Activated naive CD4-positive, alpha-beta T cell (primary cell): ENCODE data around the gene FAM210A.

ENCODE experiments used
- DNase-seq, 4 experiments: peaks; one replicate each; lab custom pipeline; 2025; lab: John Stamatoyannopoulos, UW

Gene FAM210A

DNA sequence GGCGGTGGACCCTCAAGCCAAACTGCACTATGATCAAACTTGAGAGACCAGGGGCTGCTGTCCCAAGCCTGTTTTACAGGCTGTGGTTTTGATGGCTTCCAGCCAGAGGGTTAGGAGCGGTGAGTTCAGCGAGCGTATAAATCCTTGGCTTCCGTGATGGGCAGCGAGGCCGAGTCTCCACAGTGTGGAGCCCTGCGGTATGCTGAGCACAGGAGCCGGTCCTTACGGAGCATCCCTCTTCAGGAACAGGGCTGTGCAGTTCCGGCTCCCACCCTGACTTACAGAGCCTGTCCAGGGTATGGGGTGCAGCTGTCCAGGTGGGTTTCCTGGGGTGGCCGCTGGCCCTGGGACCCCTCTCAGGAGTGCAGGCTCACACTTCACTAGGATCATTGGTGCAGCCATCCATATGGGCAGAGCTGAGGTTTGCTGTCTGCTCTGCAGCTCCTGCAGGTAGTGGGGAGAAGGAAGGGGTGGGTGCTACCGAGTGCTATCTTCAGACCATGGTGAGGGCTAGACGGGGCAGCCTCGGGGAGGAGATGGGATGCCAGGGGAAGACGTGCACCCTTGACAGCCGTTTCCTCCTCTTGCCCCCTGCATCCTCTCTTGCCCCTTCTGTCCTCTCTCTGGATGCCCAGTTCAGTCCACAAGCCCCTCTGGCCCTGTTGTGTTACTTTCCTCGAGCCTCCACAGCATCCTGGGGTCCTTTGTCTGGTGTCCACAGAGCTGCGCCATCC is 104.3 kb downstream of the FAM210A start:
- no peak for DNase-seq

DNA sequence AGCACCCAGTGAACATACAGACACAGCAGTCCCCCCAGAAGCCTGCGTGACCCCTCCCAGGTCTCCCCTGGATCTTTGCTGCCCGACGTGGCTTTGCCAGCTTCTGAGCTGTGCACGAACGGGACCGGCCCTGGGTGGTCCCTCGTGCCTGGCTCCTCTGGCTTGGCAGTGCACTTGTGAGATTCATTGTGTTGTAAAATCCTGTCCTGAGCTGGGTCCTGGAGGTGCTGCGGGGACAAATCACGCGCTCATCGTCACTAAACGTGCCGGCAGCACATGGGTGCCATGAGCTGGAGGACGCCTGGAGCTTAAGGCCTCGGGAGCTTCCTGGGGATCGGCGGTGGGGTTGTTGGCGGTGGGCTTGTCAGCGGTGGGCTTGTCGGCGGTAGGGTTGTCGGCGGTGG is 104.9 kb downstream of the FAM210A start:
- no peak for DNase-seq

DNA sequence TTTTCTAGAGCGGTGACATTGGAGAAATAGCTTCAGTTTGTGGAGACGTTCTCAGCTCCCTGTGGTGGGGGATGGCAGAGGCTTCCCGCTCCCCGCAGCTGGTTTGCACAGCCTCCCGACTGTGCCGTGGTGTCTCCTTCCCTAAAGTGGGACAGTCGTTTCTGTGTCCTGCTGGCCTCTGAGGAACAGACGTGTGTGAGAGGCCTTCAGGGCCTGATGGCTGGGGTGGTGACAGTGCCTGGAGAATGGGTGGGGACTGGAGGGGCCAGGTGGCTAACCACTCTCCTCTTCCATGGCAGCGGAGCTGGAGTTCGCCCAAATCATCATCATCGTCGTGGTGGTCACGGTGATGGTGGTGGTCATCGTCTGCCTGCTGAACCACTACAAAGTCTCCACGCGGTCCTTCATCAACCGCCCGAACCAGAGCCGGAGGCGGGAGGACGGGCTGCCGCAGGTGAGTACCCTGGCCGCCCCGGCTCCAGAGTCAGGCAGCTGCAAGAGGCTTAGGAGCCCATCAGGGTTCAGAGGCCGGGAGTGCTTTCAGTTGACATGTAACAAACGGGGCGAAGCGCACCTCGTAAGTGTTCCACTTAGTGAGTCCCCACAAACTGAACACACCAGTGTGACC is 105.4 kb downstream of the FAM210A start:
- no peak for DNase-seq

DNA sequence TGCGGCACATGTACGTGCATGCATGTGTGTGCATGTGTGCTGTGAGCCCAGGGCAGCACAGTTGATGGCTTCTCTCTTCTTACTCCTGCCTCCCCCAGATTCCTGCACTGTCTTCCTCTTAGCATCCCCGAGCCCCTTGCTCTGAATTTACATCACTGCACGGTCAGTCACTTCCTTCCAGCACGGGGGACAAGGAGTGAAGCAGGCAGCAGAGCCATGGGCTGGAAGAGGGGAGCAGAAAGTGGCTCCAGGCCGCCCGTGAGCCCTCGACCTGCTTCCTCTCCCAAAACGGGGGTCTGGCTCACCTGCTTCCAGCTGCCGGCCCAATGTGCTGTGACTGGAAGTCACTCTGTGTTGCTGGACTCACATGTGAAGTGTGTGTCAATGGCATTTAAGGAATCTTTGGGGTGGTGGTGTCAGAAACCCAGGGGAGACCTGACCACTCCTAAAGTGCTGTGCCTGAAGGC is 106.1 kb downstream of the FAM210A start:
- DNase-seq, result no peak

DNA sequence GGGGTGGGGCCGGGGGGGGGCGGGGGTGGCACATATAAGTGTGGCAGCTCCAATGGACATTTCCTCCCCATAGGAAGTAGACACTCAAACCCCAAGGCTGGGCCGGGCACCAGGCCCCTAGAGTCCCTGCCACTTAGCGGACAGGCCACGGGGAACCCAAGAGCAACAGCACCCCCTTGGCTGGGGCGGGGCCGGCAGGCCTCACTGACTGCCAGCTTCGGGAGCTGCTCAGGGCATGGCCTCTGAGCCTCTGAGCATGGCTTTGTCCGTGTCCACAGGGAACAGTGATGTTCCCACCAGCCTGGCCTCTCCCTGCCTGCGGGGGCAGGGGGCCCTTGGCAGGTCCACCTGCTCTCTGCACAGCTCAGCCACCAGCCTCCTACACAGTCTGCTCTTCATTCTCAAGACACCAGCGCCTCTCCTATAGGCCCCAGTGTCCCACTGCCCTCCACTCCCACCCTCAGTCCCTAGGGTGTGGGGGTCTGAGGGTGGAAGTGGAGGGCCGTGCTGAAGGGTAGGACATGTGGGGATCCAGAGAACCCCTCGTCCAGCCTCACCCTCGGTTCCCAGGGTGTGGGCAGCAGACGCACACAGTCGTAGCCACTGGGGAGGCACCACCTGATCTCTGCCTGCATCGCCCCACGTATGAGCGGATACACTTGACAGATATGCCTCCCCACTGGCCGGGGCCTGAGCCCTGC is 106.7 kb downstream of the FAM210A start:
- DNase-seq, result no peak

DNA sequence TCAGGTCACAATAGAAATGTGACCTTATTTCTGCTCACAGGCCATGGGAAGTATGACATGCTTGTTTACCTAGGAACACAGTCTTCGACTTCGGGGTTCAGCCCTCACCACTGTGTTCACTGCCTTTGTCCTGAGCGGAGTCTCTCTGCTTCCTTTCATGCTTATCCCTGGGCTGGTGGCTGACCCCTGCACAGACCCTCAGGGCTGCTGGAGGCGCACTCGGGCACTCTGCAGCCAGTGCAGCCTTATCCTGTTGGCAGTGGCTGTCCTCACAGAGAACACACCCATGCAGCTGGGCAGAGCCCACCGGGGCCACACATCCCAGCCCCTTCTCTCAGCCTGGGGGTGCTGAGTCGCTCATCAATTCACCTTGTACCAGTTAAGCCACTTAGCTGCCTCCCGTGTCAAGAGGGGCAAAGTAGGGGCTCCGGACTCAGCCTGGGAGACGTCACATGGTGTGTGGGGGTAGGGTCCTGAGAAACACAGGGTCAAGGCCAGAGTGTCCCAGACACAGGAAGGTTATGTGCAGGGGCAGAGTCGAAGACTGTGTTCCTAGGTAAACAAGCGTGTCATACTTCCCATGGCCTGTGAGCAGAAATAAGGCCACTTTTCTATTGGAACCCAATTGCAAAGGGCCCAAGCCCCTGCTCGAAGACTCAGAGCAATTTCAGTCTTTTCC is 107.5 kb downstream of the FAM210A start:
- DNase-seq, result no peak

DNA sequence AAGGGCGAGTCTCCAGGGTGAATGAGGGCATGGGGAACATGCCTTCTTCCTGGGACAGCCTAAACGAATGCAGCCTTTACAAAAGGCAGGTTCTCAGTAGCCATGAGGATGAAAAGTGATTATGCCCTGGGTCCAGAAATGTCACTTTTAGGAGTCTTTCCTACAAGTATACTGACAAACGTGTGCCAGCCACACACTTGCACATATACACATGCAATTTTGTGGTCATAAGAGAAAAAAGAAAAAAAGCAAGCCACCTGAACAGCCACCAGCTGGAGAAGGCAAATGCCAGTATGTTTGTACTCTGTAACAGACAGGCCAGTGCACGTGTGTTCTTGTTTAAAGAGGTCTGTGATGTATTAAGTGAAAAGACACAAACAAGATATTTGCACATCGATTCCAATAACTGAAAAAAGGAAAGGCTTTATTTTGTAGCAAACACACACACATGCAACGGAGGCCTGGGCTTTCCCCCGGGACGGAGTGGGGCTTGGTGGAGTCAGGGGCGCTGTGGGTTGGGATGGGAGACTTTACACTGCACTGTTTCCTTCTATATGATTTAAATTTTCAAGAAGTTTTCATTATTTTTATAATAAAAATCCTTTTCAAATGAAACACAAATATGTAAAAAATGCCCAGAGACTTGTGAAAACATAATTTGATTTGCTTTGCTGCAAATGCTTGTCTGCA is 108.4 kb downstream of the FAM210A start:
- DNase-seq, result no peak

DNA sequence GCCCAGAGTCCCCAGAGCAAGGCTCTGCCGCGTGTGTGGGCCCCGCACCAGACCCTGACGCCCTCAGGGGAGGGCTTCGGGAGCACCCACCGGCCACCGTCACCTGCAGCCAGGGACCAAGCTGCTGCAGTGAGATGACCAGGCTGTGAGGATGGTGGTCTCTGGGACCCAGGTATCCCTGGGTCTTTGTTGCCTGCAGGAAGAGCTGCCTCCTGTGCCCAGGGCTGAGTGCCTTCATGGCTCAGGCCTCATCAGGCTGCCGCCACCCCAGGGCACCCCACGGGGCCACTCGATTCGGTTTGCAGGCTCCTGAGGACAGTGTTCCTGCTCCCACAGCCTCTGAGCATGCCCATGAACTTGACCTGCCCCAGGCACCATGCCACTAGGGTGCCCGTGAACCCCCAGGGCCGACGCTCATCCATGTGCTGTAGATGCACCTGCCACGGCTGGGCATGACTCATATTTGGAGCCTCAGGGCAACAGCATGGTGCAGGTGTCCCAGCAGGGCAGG is 109.8 kb downstream of the FAM210A start:
- DNase-seq, result no peak

DNA sequence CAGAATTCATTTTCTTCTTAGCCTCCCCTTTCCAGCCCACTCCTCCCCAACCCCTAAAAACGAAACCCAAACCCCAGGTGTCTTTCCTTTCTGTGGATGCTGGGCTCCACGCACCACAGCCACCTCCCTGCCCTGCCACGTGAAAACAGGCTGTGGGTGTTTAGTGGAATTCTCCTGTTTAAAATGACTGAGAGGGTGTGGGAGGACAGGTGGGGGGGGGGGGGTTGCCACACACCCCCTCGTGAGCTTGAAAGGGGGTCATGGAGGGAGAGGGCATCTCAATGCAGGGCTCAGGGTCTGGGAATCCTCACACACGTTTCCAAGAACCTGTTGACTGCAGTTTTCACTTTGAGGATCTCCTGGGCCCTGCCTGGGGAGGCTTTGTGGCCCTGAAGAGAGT is 110.3 kb downstream of the FAM210A start:
- DNase-seq, result no peak

DNA sequence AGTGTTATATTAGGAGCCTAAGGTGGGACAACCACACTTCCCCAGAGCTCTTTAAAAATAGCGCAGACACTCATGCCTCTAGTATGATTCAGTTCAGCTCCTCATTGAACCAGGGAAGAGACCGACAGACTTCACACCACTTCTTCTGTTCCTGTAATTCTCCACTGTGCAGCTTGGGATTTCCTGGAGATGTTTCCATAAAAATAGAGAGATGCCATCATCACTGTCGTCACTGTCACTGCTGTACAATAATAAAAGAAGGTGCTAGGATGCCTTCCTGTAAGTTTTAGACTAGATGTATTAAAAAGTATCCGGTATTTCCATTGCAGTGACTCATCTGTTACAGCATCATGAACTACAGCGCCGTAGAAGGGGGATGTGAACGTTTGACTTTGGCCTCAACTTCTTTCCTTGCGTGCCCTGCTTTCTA is 110.9 kb downstream of the FAM210A start:
- no peak for DNase-seq

DNA sequence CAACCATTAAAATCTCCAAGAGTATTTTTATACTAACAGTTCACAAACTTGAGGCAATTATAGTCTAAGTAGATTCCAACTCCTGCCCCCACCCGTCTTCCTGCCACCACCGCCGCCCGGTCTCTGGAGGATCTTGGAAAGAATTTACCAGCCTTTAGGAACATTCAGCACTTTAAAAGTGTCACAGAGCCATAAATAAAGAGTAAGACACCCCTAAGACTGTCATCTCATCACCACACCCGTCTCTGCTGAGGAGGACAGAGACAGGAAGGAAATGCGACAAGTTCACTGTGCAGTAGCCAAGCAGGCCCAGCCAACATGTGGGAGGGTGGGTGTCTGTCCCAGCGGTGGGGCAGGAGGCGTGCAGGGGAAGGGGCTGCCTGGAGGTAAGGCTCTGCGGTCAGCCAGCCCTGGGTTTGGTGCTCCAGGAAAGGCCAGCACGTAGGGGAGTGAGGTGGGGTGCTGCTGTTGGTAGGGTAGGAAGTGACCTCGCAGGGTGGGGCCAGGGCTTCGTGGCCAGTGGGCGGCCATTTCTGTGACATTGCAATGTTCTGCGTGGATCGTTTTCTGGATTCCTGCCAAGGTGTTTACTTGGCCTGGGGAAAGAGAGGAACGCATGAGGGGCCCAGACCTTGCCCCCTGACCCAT is 111.6 kb downstream of the FAM210A start:
- DNase-seq, result no peak

DNA sequence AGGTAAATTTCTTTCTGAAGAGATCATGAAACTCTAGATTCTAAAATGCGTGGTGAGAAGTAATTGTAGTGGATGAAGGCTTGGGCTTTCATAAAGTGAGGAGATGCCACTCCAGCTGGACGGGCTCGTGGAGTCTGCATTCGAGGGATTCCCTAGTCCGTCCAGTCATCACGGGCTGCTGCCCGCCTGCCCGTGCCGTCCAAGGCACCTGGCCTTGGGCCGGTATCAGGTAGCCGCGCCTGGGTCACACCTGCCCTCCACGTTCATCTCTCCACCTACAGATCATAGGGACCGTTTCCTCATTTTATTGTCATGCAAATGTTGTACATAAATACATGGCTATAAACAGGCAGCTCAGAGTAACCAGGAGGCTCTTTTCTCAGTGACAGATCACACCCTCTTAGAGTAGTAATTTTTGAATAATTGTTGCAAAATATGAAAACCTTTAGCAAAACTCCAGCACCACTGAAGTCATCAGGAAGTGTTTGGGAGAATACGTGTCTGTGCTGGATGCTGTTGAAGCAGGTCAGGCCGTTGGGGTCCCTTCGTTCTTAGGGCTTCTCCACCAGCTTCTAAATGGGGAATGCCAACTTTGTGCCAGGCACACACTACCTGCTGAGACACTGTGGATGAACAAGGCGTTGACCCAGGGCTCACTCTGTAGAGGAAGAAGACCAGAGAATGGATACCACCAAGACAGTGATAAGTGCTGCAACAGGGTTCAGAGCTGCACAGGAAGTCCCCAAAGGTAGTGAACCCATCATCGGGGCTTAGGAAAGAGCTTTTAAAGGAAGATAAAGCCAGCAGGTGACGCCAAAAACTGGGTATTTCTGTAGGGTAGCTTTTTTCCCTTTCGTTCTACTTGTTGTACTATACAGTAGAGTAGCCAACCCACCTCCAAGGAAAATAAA is 112.5 kb downstream of the FAM210A start:
- DNase-seq, result no peak
